ENCODE measurements around the gene SLC8A2. TPM values are rescaled to one million over a fixed set of nuclear protein-coding genes. Genes with fewer than 3 reads are reported as not detected.

The SLC8A2 gene
- polyA plus RNA-seq, 1 donor (not counting 4 experiments of a cell fraction or from before 2014, with no cell fraction given) = 0.17 TPM

DNA sequence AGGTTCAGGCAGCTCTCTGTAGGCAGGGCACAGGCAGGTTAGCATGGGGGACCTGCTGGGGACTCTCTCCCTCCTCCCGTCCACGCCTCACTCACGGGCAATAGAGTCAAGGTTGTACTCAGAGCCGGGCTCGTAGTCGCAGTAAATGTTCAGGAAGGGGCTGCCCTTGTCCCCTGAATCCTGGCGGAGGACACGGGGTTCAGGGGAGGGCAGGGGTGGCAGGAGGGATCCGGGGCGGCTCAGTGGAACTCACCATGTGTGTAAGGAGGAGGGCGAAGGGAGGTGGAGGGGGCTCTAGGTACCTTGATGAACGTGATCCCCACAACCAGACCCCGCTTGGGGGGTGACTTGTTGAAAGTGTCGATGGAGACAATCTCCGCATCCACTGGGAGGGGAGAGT is 11.5 kb upstream of the SLC8A2 start:
- no peaks in the 10 kb centered on the region for H3K79me2 ChIP-seq (ENCODE audit: control insufficient read depth, insufficient read depth, low read length)
- peak overlapping the region; percentile 73 to 99 (median 95) for H3K4me3 ChIP-seq (ENCODE audit: control insufficient read depth in 2 of 3, extremely low read depth in 1 of 3, insufficient read depth in 2 of 3, low read depth in 1 of 3, low read length in 3 of 3)
- H4K20me1 ChIP-seq (ENCODE audit: control insufficient read depth, extremely low read depth, insufficient read depth, low read length) = no peaks in the 10 kb centered on the region
- H2AFZ ChIP-seq (ENCODE audit: control insufficient read depth, low read length) = peak overlapping the region; percentile 81
- peaks cover 0 to 8% of the 10 kb centered on the region in 2 experiments for H3K36me3 ChIP-seq (ENCODE audit: control insufficient read depth in 2 of 2, extremely low read depth in 1 of 2, insufficient read depth in 2 of 2, low read length in 2 of 2)
- DNase-seq (ENCODE audit: low read depth, low spot score) = no peak
- FAIRE-seq = no peak
- peaks cover 13% of the 10 kb centered on the region for H3K4me1 ChIP-seq (ENCODE audit: control insufficient read depth, extremely low read depth, insufficient read depth, low read length)
- no peak overlapping the region for H3K27ac ChIP-seq (ENCODE audit: control insufficient read depth, insufficient read depth, low read length)
- no peaks in the 10 kb centered on the region for H3K9me3 ChIP-seq (ENCODE audit: control insufficient read depth, low read depth, low read length)
- H3K27me3 ChIP-seq (ENCODE audit: control insufficient read depth, extremely low read depth, insufficient read depth, low read length) = no peaks in the 10 kb centered on the region
- dilution Hi-C loops (cut with MboI; ENCODE audit: extremely low pct_ligation_motif_present, low sequenced_read_pairs) = no loop called here
- peak overlapping the region; percentile 99 for H3K4me2 ChIP-seq (ENCODE audit: control insufficient read depth, extremely low read depth, insufficient read depth, low read depth, low read length)
- no peaks in the 10 kb centered on the region for H3K9me1 ChIP-seq (ENCODE audit: control insufficient read depth, extremely low read depth, insufficient read depth, low read length)
- H3K9ac ChIP-seq (ENCODE audit: control insufficient read depth, extremely low read depth, insufficient read depth, low read length) = peak overlapping the region; percentile 95
- TF ChIP-seq, protein P1, sequence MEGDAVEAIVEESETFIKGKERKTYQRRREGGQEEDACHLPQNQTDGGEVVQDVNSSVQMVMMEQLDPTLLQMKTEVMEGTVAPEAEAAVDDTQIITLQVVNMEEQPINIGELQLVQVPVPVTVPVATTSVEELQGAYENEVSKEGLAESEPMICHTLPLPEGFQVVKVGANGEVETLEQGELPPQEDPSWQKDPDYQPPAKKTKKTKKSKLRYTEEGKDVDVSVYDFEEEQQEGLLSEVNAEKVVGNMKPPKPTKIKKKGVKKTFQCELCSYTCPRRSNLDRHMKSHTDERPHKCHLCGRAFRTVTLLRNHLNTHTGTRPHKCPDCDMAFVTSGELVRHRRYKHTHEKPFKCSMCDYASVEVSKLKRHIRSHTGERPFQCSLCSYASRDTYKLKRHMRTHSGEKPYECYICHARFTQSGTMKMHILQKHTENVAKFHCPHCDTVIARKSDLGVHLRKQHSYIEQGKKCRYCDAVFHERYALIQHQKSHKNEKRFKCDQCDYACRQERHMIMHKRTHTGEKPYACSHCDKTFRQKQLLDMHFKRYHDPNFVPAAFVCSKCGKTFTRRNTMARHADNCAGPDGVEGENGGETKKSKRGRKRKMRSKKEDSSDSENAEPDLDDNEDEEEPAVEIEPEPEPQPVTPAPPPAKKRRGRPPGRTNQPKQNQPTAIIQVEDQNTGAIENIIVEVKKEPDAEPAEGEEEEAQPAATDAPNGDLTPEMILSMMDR (optimal IDR thresholded peaks at IDR 0.05 in 1 of 3, IDR thresholded peaks at IDR 0.05 in 1 of 3, conservative IDR thresholded peaks at IDR 0.05 in 1 of 3; ENCODE audit: extremely low read depth in 1 of 3, insufficient read depth in 2 of 3, low read length in 3 of 3) = no peak
- no peak for TF ChIP-seq EZH2 (IDR thresholded peaks at IDR 0.05; ENCODE audit: low read length)

DNA sequence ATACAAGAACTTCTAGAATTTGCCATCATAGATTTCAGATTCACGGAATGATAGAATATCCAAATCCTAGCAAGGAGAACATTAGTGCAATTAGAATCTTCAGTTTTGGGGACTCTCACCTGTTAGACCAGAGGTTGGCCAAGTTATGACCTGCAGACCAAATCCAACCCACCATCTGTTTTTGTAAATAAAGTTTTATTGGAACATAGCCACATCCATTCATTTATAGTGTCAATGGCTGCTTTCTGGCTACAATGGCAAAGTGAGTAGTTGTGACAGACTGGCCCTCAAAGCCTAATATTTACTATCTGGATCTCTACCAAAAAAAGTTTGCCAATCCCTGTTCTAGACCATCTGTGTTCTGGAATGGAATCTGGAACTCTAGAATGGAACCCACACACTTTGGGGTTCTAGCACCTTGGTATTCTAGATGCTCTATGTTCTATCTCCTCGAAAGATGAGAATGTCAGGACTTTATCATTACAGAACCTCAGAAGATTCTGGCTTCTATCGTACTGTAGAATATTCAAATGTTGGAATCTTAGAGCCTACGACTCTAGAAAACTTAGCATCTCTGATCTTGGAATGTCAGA is 9.9 kb upstream of the SLC8A2 start:
- no peaks in the 10 kb centered on the region for H3K9me1 ChIP-seq (ENCODE audit: control insufficient read depth, extremely low read depth, insufficient read depth, low read length)
- no peak overlapping the region for H2AFZ ChIP-seq (ENCODE audit: control insufficient read depth, low read length)
- H3K9me3 ChIP-seq (ENCODE audit: control insufficient read depth, low read depth, low read length) = no peaks in the 10 kb centered on the region
- no peak overlapping the region for H3K4me3 ChIP-seq (ENCODE audit: control insufficient read depth in 2 of 3, extremely low read depth in 1 of 3, insufficient read depth in 2 of 3, low read depth in 1 of 3, low read length in 3 of 3)
- H3K79me2 ChIP-seq (ENCODE audit: control insufficient read depth, insufficient read depth, low read length) = no peaks in the 10 kb centered on the region
- H3K27me3 ChIP-seq (ENCODE audit: control insufficient read depth, extremely low read depth, insufficient read depth, low read length) = no peaks in the 10 kb centered on the region
- no peaks in the 10 kb centered on the region for H4K20me1 ChIP-seq (ENCODE audit: control insufficient read depth, extremely low read depth, insufficient read depth, low read length)
- dilution Hi-C loops (cut with MboI; ENCODE audit: extremely low pct_ligation_motif_present, low sequenced_read_pairs) = no loop called here
- peaks cover 0 to under 1% of the 10 kb centered on the region in 2 experiments for H3K36me3 ChIP-seq (ENCODE audit: control insufficient read depth in 2 of 2, extremely low read depth in 1 of 2, insufficient read depth in 2 of 2, low read length in 2 of 2)
- DNase-seq (ENCODE audit: low read depth, low spot score) (no peak), FAIRE-seq (no peak)
- TF ChIP-seq, protein P1 (optimal IDR thresholded peaks at IDR 0.05 in 1 of 3, IDR thresholded peaks at IDR 0.05 in 1 of 3, conservative IDR thresholded peaks at IDR 0.05 in 1 of 3; ENCODE audit: extremely low read depth in 1 of 3, insufficient read depth in 2 of 3, low read length in 3 of 3) = no peak
- no peak for TF ChIP-seq EZH2 (IDR thresholded peaks at IDR 0.05; ENCODE audit: low read length)
- H3K4me1 ChIP-seq (ENCODE audit: control insufficient read depth, extremely low read depth, insufficient read depth, low read length) = peaks cover 13% of the 10 kb centered on the region
- H3K27ac ChIP-seq (ENCODE audit: control insufficient read depth, insufficient read depth, low read length) = no peak overlapping the region
- no peak overlapping the region for H3K4me2 ChIP-seq (ENCODE audit: control insufficient read depth, extremely low read depth, insufficient read depth, low read depth, low read length)
- H3K9ac ChIP-seq (ENCODE audit: control insufficient read depth, extremely low read depth, insufficient read depth, low read length) = no peak overlapping the region
